NCI-H1436 (cell line): ENCODE results near the gene TDRD12.

Experiments used
- DNase-seq: peaks from one replicate; lab custom pipeline; 2025; lab: John Stamatoyannopoulos, UW

TDRD12 gene, protein sequence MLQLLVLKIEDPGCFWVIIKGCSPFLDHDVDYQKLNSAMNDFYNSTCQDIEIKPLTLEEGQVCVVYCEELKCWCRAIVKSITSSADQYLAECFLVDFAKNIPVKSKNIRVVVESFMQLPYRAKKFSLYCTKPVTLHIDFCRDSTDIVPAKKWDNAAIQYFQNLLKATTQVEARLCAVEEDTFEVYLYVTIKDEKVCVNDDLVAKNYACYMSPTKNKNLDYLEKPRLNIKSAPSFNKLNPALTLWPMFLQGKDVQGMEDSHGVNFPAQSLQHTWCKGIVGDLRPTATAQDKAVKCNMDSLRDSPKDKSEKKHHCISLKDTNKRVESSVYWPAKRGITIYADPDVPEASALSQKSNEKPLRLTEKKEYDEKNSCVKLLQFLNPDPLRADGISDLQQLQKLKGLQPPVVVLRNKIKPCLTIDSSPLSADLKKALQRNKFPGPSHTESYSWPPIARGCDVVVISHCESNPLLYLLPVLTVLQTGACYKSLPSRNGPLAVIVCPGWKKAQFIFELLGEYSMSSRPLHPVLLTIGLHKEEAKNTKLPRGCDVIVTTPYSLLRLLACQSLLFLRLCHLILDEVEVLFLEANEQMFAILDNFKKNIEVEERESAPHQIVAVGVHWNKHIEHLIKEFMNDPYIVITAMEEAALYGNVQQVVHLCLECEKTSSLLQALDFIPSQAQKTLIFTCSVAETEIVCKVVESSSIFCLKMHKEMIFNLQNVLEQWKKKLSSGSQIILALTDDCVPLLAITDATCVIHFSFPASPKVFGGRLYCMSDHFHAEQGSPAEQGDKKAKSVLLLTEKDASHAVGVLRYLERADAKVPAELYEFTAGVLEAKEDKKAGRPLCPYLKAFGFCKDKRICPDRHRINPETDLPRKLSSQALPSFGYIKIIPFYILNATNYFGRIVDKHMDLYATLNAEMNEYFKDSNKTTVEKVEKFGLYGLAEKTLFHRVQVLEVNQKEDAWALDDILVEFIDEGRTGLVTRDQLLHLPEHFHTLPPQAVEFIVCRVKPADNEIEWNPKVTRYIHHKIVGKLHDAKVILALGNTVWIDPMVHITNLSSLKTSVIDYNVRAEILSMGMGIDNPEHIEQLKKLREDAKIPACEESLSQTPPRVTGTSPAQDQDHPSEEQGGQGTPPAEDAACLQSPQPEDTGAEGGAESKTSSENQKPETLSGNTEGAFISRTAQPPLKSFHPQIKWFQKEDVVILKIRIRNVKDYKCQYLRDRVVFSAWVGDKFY (N-terminal part only)

DNA sequence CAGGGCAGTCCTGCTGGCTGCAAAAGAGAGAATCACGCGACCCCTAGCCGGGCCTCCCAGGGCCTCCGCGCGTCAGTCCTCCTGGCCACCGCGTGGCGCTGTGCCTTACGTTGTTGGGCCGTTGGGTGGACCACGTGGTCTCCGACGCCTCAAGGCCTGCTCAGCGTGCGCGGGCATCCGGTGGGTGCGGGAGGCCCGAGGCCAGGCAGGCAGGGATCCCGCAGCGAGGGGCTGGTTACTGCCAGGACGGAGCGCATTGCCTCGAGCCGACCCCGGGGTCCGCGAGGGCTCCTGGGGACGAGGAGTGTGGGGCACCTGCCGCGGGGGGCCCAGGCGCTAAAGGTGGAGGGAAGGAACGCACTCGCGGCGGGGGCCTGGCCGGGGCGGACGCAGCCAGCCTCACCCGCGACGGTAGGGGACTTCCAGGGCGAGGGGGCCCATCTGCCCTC, at the start of gene TDRD12:
TSS of gene TDRD12 (plus strand) at position 157 of the 449 bp plus-strand sequence. CDS start 306 bp downstream, outside the sequence.
- DNase-seq, result no peak

DNA sequence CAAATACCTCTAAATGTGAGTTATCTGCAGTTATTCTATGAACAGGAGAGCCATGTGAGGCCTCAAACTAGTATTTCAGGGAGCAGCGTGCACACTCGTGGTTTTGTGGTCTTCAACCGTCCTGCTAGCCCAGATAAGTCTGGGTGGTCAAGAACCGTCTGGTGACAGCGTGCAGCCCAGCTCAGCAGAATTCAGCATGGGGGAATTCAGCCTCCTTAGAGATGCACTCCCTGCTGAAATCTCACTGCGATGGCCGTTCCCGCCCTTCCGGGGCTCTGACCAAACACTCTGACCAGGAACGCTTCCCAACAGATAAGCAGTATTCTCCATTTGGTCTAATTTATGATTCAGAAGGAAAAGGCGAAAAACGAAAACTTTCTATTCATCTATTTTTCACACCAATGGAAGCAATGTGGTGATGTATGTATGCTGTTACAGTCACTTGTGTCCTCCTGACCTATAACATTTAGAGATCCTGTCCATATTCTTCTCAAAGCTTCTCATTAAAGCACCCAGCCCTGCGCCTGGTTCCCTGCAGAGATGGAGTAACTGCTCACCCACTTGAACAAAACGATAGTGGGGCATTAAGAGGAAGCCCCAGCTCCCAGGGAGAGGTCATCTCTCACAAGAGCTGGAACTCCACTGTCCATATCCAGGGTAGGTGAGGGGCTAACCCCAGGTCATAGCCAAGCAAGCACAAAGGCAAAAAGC, 47.5 kb upstream of the TDRD12 start:
- DNase-seq, result no peak

DNA sequence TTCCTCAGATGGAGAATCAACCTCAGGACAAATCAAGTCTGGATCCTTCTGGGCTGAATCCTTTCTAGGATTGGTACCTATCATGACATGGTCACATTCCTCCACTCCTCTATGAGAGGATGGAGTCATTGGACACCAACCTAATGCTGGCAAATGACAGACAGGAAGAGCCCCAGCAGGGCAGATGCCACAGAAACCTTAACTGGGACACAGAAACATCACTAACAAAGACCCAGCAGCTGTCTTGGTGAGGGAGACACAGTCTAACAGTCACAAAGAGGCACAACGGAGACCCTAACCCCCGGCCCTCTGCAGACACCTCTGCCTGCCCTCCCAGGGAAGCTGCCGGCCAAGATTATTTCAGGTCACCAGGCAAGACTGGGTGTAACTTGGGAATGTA, 46.7 kb upstream of the TDRD12 start:
- DNase-seq, result no peak

DNA sequence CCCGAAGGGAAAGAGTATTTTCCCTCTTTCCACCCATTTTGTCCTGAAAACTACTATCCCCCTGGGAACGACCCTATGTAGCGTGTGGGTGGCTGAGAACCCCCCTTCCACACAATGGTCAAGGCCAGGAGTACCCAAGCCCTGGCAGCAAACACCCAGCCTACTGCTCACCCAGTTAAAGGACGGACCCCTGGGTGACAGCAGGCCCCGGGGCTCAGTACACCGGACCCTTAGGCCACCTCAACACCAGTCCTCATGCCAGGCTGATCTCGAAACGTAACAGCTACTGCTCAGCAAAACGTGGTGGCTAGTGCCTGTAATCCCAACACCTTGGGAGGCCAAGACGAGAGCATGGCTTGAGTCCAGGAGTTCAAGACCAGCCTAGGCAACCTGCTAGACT, 46.0 kb upstream of the TDRD12 start:
- DNase-seq, result no peak

DNA sequence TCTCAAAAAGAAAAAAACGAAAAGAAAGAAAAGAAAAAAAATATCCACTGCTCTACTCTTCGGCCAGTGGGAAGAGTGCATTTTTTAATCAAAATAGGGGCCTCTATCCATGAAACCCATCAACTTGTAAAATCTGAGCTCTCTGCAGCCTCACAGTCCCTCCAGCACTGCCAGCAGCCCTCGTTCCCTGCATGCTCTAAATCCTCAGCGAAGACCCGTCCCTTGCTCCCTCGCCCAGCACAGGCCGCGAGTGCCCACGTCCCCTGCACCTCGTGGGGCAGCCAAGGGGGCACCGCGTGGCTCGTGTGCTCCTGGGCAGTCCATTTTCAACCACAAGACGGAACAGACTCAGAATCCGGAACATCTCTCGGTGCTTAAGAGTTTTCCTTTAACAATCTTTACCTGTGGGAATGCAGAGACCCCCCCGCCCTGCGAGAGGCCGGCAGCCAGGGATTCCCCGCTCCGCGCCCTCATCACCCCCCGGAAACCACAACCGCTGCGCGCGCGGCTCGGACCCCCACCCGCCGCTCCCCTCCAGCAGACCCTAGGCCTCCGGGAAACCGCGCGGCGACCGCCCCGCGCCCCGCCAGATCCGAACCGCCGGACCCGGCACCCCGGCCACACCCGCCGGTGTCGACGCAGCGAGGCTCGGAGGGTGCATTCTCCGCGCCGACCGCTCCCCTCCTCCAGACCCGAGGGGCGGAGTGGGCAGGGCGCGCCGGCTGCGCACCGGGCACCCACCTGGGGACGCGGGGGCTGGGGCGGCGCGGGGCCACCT, 45.2 kb upstream of the TDRD12 start:
- DNase-seq, result no peak

DNA sequence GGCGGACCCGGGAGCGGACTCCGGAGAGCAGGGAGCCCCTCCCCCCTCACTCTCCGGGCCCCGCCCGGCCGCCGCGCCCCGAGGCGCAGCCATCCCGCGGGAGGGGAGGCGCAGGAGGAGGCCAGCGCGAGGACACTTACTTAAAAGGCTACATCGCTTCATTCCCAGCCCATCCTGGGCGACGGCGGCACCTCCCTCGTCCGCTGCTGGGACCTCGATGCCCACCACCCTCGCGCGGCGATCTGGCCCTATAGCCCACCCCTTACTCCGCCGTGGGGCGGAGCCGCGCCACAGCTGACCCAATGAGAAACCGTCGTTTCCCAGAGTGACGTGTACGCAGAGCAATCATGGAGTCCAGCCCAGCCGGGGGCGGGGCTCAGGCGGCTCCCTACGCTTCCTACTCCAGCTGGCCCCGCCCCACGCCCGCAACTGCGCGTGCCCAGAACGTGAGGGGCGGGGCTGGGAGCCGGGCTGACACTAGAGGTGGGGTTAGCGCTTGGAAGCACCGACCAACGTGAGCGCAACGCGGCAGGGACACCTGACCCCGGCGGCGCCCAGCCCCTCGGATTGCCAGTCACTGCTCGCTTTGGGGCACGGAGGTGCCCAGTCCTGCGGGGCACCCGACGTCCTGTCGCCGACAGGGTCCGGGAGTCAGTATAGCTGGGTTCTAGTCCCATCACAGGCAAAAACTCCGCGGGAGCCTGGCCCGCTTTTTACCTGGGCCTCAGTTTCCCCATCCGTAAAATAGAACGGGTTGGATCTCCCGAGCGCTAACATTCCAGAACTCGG, 44.4 kb upstream of the TDRD12 start, which contains the start of gene ANKRD27:
TSS of gene ANKRD27 (minus strand) at position 250 of the 789 bp plus-strand sequence. CDS start 16,165 bp downstream, outside the sequence.
- peak; percentile 96 for DNase-seq

DNA sequence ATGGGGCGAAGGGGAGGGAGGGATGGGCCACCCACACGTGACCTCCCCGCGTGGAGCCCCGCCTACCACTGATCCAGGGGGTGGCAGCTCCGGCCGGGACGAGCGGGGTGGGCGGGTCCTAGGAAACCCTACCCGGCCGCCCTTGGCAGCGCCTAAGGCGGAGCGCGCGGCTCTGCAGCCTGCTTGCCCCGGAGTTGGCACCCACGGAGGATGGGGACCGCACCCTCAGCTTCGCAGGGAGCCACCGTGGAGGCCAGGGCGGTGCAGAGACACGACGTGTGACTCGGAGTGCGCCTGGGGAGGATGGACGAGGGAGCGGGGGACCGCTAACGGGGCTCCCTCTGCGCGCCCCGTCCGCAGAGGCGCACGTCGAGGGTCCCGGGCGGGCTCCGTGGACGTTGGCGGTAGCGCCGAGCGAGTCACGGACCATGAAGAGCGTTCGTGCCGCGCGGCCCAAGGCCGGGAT, 43.8 kb upstream of the TDRD12 start, which contains the start of gene RGS9BP:
TSS of gene RGS9BP (plus strand) at position 129 of the 466 bp plus-strand sequence. CDS start 416 bp downstream, outside the sequence.
- peak; percentile 66 for DNase-seq

DNA sequence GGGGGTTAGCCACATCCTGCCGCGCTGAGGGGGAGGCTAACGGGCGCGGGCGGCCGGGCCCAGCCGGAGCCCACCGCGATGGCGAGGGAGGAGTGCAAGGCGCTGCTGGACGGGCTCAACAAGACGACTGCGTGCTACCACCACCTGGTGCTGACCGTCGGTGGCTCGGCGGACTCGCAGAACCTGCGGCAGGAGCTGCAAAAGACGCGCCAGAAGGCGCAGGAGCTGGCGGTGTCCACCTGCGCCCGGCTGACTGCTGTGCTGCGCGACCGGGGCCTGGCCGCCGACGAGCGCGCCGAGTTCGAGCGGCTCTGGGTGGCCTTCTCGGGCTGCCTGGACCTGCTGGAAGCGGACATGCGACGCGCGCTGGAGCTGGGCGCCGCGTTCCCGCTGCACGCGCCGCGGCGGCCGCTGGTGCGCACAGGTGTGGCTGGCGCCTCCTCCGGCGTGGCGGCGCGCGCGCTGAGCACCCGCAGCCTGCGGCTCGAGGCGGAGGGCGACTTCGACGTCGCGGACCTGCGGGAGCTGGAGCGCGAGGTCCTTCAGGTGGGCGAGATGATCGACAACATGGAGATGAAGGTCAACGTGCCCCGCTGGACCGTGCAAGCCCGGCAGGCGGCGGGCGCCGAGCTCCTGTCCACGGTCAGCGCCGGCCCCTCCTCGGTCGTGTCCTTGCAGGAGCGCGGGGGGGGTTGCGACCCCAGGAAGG, 43.2 kb upstream of the TDRD12 start:
- DNase-seq, result no peak

DNA sequence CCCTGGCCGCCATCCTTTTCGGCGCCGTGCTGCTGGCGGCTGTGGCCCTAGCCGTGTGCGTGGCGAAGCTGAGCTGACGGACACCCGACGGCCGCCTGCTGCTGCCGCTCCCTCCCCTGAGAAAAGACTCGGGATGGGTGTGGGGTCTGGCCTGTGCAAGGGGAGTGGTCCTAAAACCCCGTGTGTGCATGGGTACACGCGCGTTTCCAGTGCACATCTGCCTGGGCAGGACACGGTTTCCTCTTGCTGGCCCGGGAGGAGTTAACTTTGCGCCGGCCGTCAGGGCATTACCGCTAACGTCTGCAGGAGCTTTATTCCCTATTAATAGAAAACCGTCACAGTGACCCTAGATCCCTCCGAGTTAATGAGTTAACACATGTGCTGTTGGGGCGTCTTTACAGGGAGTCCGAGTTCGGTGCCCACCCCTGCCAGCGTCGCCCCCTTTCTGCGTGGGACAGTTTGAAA, 42.6 kb upstream of the TDRD12 start:
- DNase-seq, result no peak

DNA sequence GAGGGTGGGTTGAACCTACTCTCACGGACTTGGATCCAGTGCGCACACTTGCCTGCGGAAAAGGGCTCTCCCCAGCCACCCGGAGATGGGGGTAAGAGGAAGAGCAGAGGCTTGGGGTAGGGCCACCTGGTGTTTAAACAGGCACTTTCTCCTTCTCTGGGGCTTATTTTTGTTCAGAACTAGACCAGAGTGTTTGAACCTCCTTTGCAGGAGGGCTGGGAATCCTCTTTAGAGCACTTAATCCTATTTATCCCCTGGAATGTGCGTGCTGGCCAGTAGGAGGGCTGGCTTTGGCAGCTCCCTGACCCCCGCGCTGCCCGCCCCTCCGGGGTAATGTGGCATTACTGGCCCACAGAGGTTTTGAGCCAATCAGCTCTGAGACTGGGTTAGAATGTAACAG, 41.9 kb upstream of the TDRD12 start:
- DNase-seq, result no peak

DNA sequence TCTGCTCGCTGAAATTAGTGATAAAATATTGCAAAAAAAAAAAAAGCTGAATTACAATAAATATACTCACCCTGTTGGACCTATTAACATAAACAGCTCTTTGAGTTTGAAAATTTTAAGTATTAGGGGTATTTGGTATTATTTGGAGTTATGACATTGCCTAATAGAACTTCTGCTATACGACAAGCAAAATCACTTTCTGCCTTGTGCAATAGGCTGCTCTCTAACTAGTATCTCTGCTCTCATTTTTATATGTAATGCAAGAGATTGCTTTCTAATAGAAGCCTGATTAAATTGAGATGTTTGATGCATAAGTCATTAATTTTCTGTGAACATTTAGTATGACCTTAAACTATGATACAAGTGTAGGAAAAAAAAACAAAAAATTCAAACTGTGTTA, 38.6 kb upstream of the TDRD12 start:
- no peak for DNase-seq

DNA sequence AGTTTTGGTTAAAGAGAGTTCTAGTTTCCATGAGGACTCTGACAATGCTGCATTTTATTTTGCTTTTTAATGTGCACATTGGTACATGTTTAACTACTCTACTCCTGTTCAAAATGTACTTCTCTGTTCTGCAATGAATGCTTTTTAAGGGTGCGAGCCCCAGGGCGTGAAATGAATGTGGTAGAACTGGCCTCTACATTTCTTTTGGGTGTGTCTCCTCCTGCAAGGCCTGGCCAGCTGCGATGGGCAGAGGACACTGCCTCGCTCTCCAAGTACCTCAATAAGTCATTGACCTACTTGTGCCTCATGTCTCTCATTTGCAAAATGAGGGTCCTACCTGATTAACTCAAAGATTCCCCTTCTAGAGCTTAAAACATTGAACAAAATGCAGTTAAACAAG, 37.2 kb upstream of the TDRD12 start:
- DNase-seq, result no peak

DNA sequence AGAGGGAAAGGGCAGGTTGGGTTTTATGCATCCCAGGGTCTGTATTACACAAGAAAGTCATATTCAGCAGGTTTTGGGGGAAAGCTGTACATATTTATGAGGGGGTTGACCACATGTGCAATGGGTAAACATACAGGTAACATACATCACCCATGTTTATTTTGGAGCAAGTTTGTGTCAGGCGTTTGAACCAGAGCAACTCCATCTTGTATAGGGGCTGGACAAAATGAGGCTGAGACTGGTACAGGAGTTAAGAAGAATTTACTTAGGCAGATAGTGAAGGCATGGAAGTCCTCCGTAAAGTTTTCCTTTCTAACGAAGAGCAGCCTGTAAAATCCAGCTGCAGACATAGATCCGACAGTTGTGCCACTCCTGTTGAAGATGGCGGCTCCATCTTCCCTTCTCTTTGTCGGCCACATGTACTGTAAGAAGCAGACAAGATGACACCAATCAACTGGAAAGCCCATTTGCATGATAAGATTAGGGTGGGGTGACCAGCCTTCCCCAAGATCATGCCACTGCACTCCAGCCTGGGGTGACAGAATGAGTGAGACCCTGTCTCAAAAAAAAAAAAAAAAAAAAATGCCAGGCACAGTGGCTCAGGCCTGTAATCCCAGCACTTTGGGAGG, 32.6 kb upstream of the TDRD12 start:
- DNase-seq, result no peak

DNA sequence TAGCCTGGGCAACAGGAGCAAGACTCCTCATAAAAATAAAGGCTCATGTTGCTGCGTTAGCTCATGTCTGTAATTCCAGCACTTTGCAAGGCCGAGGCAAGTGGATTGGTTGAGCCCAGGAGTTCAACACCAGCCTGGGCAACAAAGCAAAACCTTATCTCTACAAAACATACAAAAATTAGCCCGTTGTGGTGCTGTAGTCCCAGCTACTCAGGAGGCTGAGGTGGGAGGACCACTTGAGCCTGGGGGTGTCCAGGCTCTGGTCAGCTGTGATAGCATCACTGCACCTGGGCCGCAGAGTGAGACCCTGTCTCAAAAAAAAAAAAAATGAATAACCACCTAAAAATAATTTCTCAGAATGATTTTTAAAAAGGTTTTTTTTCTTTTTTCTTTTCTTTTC, 31.9 kb upstream of the TDRD12 start:
- no peak for DNase-seq

DNA sequence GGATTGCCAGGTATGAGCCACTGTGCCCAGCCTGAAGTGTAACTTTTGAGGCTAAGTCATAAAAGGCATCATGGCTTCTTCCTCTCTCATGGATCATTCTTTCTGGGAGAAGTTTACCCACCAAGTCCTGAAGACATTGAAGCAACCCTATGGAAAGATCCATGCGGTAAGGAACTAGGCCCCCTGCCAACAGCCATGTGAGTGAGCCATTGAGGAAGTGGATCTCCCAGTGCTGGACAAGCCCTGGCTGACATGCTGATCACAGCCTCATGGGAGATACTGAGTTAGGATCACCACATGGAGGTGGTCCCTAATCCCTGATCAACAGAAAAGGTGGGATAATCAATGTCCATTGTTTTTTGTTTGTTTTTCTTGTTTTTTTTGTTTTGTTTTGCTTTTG, 31.3 kb upstream of the TDRD12 start:
- no peak for DNase-seq

DNA sequence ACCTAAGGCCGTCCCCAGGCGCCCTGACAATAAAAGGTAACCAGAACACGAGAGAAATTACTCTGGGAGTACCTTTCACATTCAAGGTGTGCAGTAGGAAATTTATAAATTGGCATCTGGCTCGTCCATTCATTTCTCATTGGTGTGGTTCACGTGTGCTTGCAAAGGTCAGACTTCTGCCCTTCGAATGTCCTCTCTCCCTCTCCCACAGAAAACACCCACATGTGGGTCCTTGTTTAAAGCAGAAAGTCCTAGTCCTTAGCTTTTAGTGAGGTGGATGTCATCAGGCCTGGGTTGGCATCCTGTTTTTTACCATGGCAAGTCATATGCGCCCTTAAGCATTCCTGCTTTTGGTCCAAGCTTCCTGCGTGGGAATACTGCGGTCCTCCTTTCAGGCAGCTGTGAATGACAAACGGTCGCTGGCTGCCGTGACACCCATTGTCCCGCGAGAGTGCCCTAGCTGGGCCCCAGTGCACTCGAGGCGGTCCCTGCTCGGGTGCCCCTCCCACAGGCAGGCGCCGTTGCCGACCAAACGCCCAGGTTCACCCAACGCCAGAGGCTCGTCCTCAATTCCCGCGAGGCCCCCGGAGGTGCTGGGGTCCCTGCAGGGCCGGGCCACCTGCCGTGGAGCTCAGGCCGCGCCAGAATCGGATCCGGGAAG, 28.1 kb upstream of the TDRD12 start, which contains the start of gene NUDT19:
TSS of gene NUDT19 (plus strand) at position 531 of the 661 bp plus-strand sequence. CDS start 140 bp downstream, outside the sequence.
- DNase-seq, result peak; percentile 88

DNA sequence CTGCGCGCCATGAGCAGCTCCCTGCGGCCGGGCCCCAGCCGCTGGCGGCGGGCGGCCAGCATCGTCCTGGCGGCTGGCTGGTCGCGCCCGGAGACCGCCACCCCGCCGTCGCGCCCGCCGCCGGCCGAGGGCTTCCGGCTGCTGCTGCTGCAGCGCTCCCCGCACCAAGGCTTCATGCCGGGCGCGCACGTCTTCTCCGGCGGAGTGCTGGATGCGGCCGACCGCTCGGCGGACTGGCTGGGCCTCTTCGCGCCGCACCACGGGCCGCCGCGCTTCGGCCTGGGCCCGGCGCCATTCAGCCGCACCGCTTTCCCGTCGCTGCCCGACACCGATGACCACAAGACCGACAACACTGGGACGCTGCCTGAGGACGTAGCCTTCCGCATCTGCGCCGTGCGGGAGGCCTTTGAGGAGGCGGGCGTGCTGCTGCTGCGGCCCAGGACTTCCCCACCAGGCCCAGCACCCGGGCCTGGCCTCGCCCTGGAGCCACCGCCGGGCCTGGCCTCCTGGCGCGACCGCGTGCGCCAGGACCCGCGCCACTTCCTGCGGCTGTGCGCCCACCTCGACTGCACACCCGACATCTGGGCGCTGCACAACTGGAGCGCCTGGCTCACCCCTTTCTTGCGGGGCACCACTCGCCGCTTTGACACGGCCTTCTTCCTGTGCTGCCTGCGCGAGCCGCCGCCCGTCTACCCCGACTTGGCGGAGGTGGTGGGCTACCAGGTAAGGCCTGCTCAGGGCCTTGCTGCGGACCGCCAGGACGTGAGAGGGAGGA, 27.4 kb upstream of the TDRD12 start:
- no peak for DNase-seq
